GM18505 (cell line): Measurements from ENCODE around the gene SRC.

Source experiments
- ATAC-seq: cut with Tn5 transposase; IDR thresholded peaks from one replicate; pipeline ENCODE4 v1.9.1; 2021; ENCODE audit not compliant: unreplicated experiment
- POLR2A ChIP-seq: IDR thresholded peaks from 4 replicates; pipeline ENCODE4 v1.6.1; 2011; ENCODE audit warnings: borderline replicate concordance; ENCODE audit not compliant: insufficient read depth, insufficient read length; ENCODE audit errors: extremely low read depth

Gene SRC

DNA sequence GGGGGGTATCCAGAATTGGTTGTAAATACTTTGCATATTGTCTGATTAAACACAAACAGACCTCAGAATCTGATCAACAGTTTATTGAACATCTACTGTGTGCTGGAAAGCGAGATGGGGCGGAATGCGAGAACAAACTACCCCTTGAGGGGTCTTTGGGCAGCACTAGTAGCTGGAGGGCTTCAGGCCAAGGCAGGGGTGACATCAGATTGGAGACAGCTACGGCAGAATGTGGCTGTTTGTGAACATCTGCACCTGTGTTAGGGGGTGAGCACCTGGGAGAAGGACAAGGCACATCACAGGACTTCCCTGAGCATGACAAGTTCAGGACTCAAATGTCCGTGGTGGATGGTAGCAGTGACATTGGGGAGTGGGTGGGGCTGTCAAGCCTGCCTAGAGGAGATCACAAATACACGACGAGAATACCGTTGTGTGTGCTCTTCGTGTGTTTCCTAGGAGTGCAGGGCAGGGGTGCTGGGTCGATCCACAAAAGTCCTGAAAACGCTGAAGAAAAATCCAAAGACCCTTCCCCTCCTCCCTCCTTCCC lies 59.5 kb downstream of the SRC start:
- ATAC-seq = no peak
- TF ChIP-seq POLR2A = peak; percentile 34

DNA sequence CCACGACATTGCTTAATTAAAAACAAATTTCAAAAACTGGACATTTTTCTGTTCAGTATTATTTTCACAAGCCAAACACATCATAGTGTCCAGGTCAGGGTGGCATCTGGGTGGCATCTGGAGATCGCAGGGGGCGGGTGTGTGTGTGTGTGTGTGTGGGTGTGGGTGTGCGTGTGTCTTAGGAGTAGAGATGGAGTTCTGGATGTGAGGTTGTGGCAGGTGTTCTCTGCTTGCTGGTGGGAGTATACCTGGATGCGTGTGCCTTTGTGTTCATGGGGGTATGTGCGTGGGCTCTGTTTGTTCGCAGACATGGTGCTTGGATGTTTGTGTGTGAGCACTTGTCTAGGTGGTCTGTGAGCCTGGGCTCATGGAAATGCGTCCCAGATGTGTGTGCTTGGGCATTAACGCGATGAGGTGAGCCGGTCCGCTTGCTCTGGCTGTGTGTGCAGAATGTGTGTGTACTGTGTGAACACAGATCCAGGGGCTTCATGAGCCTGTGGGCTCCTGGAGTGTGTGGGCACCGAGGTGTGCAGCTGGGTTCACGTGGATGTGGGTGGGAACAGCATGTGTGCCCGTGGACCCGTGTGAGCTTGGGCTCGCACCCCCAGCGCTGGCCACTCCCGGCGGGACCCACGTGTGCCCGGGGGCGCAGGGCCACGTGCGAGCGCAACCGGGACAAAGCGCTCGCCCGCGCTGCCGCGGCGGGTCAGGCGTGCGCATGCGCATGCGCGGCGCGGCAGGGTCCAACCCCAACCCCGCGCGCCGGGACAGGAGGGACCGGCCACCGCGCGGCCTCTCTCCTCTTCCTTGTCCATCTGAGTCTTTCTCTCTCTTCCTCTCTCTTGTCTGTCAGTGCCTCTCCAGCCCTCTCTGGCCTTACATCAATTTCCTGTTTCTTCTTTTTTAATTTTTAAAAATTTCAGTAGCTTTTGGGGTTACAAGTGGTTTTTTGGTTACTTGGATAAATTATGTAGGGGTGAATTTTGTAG lies 60.4 kb downstream of the SRC start:
- peak; percentile 64 for TF ChIP-seq POLR2A
- ATAC-seq = no peak

DNA sequence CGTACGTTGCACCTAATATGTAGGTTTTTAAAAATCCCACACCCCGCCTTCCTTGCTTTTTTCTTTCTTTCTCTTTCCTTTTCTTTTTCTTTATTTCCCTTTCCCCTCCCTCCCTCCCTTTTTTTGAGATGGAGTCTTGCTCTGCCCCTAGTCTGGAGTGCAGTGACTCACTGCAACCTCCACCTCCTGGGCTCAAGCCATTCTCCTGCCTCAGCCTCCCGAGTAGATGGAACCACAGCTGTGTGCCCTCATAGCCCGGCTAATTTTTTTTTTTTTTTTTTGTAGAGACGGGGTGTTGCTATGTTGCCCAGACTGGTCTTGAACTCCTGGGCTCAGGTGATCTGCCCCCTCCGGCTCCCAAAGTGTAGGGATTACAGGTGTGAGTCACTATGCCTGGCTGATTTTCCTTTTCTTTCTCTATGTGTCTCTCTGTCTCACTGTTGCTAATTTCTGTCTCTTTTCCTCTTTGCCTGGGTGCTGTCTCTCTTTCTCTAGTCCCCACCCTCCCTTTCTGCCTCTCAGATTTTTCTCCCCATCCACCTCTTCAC lies 61.2 kb downstream of the SRC start:
- TF ChIP-seq POLR2A = no peak
- no peak for ATAC-seq

DNA sequence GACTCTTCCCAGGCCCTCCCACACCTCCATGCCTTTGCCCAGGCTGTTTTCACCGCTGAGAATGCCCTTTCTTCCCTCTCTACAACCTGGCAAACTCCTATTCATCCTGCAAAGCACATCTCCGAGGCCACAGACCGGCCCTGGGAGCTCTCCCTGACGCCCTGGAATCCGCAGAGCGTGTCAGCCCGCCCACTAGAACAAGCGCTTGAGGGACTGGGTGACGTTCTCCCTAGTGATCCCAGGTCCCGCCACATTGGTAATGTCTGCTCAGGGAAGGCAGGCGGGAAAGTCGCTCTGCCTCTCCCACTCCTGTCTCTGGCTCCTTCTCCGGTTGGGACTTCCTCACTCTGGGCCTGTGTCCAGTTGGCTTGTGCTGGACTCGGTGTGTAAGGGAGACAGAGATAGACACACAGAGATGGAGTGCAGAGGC lies 61.6 kb downstream of the SRC start:
- no peak for TF ChIP-seq POLR2A
- ATAC-seq = no peak

DNA sequence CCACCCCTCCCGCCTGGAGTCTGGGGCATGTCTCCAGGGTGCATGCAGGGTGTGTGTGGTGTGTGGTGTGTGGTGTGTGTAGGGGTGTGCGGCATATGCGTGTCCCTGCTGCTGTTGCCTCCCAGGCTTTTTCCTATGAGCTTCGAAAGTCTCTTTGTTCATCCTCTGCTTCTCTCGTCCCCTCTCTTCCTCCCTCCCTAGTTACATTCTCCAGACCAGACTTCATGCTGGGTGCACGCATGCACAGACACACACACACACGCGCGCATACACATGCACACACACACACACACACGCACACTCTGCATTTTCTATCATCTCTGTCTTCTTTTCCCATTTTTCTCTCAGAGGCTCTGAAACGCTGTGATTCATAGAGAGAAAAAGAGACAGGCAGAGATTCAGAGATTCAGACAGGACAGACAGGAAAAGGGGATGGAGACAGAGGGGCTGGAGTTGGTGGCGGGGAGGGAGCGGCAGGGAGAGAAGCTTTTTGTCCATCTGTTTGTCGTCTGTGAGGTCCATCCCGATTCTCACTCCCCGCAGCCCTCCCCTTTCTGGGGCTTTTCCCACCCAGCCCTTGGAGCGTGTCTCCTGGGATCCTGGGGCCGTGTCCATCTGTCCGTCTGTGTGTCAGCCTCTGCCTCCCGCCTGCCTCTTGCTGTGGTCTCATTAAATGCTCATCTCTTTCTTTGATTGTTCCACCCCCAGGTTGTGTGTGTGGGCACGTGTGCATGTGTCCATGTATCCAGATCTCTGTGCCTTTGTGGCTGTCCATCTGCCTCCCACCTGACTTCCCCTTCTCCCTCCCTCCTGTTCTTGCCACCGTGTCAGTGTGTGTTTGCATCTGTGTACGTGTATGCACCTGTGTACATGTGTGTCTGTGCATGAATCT lies 62.6 kb downstream of the SRC start:
- no peak for ATAC-seq
- TF ChIP-seq POLR2A = no peak

DNA sequence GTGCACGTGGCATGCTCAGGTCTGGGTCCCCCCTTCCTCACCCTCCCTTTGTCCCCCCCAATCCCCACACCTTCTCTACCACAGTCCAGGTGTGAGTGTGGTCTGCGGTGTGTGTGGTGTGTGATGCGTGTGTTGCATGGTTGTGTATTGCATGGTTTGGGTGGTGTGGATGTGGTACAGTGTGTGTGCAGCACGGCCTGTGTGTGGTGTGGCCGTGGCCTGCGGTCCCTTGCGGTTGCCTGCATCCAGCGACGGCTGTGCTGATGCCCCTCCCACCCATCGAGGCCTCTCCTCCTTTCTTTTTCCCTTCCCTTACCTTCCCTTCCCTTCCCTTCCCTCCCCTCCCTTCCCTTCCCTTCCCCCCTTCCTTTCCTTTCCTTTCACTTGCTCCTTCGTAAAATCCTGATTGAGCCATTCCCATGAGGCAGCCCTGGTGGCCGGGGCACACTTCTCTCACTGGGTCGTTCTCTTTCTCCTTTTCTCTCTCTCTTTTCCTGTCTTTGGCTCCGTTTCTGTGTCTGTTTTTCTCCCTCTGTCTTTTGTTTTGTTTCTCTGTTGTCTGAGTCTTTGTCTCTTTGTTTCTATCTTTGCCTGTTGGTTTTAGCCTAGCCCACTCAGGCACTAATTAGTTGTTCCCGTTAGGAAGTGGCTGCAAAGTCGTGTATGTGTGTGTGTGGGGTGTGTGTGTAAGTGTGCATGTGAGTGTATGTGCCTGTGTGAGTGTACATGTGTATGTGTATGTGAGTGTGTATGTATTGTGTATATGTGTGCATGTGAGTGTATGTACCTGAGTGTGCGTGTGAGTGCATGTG lies 65.7 kb downstream of the SRC start:
- ATAC-seq = no peak
- no peak for TF ChIP-seq POLR2A

DNA sequence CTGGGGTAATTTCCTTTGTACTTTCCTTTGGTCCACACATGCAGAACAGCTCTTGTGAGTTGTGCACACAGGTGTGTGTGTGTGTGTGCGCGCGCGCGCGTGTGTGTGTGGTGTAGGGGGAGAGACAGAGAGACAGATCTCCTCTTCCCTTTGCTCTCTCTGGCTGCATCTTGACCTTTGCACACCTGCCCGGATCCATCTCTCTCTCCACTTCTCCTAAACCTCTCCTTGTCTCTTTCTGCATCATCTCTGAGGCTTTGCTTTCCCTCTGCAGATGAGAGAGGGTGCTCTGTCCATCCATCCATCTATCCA lies 67.0 kb downstream of the SRC start:
- ATAC-seq = no peak
- TF ChIP-seq POLR2A = no peak

DNA sequence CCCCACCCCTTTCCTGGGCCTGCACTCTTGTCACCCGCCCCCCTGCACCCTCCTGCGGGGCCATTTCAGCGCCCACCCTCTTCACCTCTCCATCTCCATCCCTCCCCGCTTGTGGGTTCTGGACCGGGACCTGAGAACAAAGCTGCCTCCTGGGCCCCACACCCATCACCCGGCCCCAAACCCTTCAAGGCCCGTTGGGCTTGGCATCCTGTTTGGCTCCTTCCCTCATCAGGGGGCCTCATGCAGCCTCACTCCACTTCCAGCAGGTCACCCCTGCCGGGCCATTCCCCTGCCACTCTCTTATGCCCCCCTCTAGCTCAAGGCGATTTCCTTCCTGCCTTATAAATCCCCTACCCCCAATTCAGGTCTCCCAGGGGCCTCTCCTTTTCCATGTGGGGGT lies 67.4 kb downstream of the SRC start:
- no peak for ATAC-seq
- no peak for TF ChIP-seq POLR2A

DNA sequence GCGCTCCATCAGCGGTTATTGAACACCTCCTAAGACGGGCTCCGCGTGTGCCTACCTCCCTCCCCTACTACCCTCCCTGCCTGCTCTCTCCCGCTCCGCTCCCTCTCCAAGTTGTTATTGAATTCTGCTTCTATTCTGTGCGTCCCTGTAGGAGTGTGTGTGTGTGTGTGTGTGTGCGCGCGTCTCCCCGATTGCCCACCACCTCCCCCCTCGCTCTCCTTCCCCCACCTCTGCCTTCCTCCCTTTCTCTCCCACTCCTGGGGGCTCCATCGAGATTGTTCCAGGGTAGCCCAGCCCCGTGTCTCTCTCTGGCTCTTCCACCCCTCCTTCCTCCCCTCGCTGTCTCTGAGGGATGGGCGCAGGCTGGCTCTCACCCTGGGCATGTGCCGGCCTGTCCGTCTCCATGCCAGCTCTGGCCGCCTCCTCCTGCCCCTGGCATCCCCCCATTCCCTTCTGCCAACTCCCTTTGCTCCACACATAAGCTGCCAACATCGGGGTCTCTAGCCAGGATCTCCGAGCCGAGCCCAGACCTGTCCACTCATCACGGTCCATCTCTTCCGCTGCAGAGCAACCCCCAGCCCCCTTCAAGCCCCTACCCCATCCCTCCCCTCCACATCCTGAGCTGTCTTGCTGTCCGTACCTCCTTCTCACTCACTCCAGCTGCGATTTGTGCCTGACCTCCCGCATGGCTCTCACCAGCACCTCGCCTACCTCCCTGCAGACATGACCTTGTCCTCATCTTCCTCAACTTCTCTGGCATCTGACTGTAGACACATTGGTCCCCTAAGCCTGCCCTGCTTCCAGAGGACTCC lies 68.5 kb downstream of the SRC start:
- ATAC-seq = no peak
- no peak for TF ChIP-seq POLR2A

DNA sequence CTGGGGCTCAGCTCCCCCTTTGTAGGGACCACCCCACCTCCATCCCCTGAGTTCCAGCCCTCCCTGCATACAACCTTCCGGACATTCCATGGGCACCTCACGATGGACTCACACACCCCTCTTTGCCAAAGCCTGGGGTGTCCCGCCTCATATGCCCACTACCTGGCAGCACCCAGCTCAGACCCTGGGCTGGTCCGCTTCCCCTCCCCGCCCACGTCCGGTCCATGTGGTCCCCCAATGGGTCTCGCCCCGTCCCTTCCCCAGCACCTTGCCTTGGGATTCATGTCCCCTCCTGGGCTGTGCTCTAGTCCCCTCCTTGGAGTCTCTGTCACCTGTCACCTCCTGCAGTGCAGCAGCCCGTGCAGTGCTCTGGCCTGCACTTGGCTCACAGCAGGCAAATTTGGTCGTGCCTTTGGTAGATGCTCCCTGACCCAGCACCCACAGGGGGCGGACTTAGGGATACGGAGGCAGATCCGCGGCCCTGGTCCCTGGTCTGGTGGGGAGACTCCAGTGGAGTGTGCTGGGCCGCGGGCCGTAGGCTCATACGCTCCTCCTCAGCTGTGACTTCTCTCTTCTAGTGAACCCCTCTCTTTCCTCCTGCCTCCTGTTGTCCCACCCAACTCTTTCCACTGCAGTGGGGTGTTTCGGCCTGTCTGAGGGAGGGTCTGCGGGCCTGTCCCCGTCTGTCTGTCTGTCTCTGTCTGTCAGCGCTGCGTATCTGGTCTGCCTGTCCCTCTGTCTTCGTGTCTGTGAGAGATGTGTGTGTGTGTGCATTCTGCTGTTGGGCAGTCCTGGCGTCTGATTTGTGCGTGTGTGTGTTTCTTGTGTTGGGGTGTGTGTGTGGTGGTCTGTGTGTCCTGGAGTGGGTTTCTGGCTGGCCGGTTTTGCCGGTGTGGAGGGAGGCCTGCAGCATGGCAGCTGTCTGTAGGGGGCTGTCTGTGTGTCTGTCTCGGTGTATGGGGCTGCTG lies 69.5 kb downstream of the SRC start:
- no peak for ATAC-seq
- TF ChIP-seq POLR2A = no peak
